HEK293 (cell line): ENCODE data around the gene RNASE2.

Experiments
- BCL6B ChIP-seq: fragments of 450-650 bp; formaldehyde crosslinking; IDR thresholded peaks from 2 replicates; pipeline ENCODE4 v1.5.1; 2017; ENCODE audit warnings: missing biosample characterization, missing genetic modification characterization
- GLI2 ChIP-seq: fragments of 450-650 bp; formaldehyde crosslinking; IDR thresholded peaks from 2 replicates; pipeline ENCODE4; 2017; ENCODE audit warnings: missing biosample characterization, missing genetic modification characterization, low read depth, borderline replicate concordance
- IKZF3 ChIP-seq: fragments of 450-650 bp; IDR thresholded peaks from 2 replicates; pipeline ENCODE4 v1.5.0; 2018; ENCODE audit warnings: missing biosample characterization, mild to moderate bottlenecking, missing genetic modification characterization, moderate library complexity
- KLF1 ChIP-seq: fragments of 450-650 bp; formaldehyde crosslinking; IDR thresholded peaks from 2 replicates; pipeline ENCODE4 v1.5.1; 2016; ENCODE audit warnings: missing biosample characterization, missing genetic modification characterization
- KLF10 ChIP-seq: fragments of 450-650 bp; IDR thresholded peaks from 2 replicates; pipeline ENCODE4 v1.5.1; 2018; ENCODE audit warnings: missing biosample characterization, mild to moderate bottlenecking, missing genetic modification characterization
- KLF8 ChIP-seq: fragments of 450-650 bp; formaldehyde crosslinking; IDR thresholded peaks from 2 replicates; pipeline ENCODE4 v1.5.1; 2016; ENCODE audit warnings: missing biosample characterization, missing genetic modification characterization
- PRDM4 ChIP-seq: fragments of 450-650 bp; formaldehyde crosslinking; IDR thresholded peaks from 2 replicates; pipeline ENCODE4 v1.5.1; 2017; ENCODE audit warnings: missing biosample characterization, missing genetic modification characterization
- SALL2 ChIP-seq: fragments of 450-650 bp; formaldehyde crosslinking; IDR thresholded peaks from 2 replicates; pipeline ENCODE4 v1.5.0; 2017; ENCODE audit warnings: missing biosample characterization, mild to moderate bottlenecking, missing genetic modification characterization, borderline replicate concordance
- SP2 ChIP-seq: fragments of 450-650 bp; formaldehyde crosslinking; IDR thresholded peaks from 2 replicates; pipeline ENCODE4 v1.5.1; 2016; ENCODE audit warnings: missing biosample characterization, missing genetic modification characterization
- SP3 ChIP-seq: fragments of 450-650 bp; formaldehyde crosslinking; IDR thresholded peaks from 2 replicates; pipeline ENCODE4 v1.5.1; 2016; ENCODE audit warnings: missing biosample characterization, missing genetic modification characterization
- WT1 ChIP-seq: fragments of 450-650 bp; formaldehyde crosslinking; IDR thresholded peaks from 2 replicates; pipeline ENCODE4 v1.5.1; 2016; ENCODE audit warnings: missing biosample characterization, missing genetic modification characterization
- ZBTB20 ChIP-seq: fragments of 450-650 bp; formaldehyde crosslinking; IDR thresholded peaks from 2 replicates; pipeline ENCODE4 v1.5.1; 2016; ENCODE audit warnings: missing biosample characterization, missing genetic modification characterization
- ZBTB48 ChIP-seq: fragments of 450-650 bp; formaldehyde crosslinking; IDR thresholded peaks from 2 replicates; pipeline ENCODE4 v1.5.1; 2016; ENCODE audit warnings: missing biosample characterization, missing genetic modification characterization
- ZNF121 ChIP-seq: fragments of 450-650 bp; formaldehyde crosslinking; IDR thresholded peaks from 2 replicates; pipeline ENCODE4 v1.5.1; 2016; ENCODE audit warnings: missing biosample characterization, missing genetic modification characterization
- ZNF138 ChIP-seq: fragments of 450-650 bp; formaldehyde crosslinking; IDR thresholded peaks from 2 replicates; pipeline ENCODE4 v1.5.1; 2016; ENCODE audit warnings: missing biosample characterization, missing genetic modification characterization, borderline replicate concordance
- ZNF18 ChIP-seq: fragments of 450-650 bp; formaldehyde crosslinking; IDR thresholded peaks from 2 replicates; pipeline ENCODE4 v1.5.1; 2016; ENCODE audit warnings: missing biosample characterization, missing genetic modification characterization
- ZNF24 ChIP-seq: fragments of 450-650 bp; formaldehyde crosslinking; IDR thresholded peaks from 2 replicates; pipeline ENCODE4 v1.5.1; 2016; ENCODE audit warnings: missing biosample characterization, missing genetic modification characterization
- ZNF248 ChIP-seq: fragments of 450-650 bp; formaldehyde crosslinking; IDR thresholded peaks from 2 replicates; pipeline ENCODE4 v1.5.1; 2017; ENCODE audit warnings: missing biosample characterization, missing genetic modification characterization
- ZNF266 ChIP-seq: fragments of 450-650 bp; formaldehyde crosslinking; IDR thresholded peaks from 2 replicates; pipeline ENCODE4 v1.5.1; 2016; ENCODE audit warnings: missing biosample characterization, missing genetic modification characterization, low read depth
- ZNF302 ChIP-seq: fragments of 450-650 bp; formaldehyde crosslinking; IDR thresholded peaks from 2 replicates; pipeline ENCODE4 v1.5.1; 2016; ENCODE audit warnings: missing biosample characterization, missing genetic modification characterization, low read depth
- ZNF518A ChIP-seq: fragments of 450-650 bp; formaldehyde crosslinking; conservative IDR thresholded peaks from 2 replicates; pipeline ENCODE4 v1.5.1; 2016; ENCODE audit warnings: low read depth, missing biosample characterization, missing genetic modification characterization
- ZNF571 ChIP-seq: fragments of 450-650 bp; formaldehyde crosslinking; IDR thresholded peaks from 2 replicates; pipeline ENCODE4 v1.5.0; 2017; ENCODE audit warnings: missing biosample characterization, missing genetic modification characterization
- ZNF600 ChIP-seq: fragments of 450-650 bp; formaldehyde crosslinking; IDR thresholded peaks from 2 replicates; pipeline ENCODE4 v1.5.1; 2016; ENCODE audit warnings: missing biosample characterization, missing genetic modification characterization
- ZNF629 ChIP-seq: fragments of 450-650 bp; formaldehyde crosslinking; IDR thresholded peaks from 2 replicates; pipeline ENCODE4 v1.5.1; 2017; ENCODE audit warnings: missing biosample characterization, missing genetic modification characterization
- ZNF704 ChIP-seq: fragments of 450-650 bp; formaldehyde crosslinking; IDR thresholded peaks from 2 replicates; pipeline ENCODE4 v1.5.1; 2016; ENCODE audit warnings: missing biosample characterization, missing genetic modification characterization
- ZNF785 ChIP-seq: fragments of 450-650 bp; formaldehyde crosslinking; IDR thresholded peaks from 2 replicates; pipeline ENCODE4 v1.5.1; 2016; ENCODE audit warnings: missing biosample characterization, missing genetic modification characterization
- ZSCAN16 ChIP-seq: fragments of 450-650 bp; formaldehyde crosslinking; IDR thresholded peaks from 2 replicates; pipeline ENCODE4 v1.5.1; 2016; ENCODE audit warnings: missing biosample characterization, missing genetic modification characterization
- ZSCAN23 ChIP-seq: fragments of 450-650 bp; formaldehyde crosslinking; IDR thresholded peaks from 2 replicates; pipeline ENCODE4 v1.5.1; 2016; ENCODE audit warnings: missing biosample characterization, missing genetic modification characterization
- ZSCAN30 ChIP-seq: fragments of 450-650 bp; IDR thresholded peaks from 2 replicates; pipeline ENCODE4 v1.5.1; 2018; ENCODE audit warnings: missing biosample characterization, mild to moderate bottlenecking, missing genetic modification characterization, moderate library complexity

Gene RNASE2

GRCh38 chr14:20970983-20971704 lies 15.9 kb downstream of the RNASE2 start (continued):
- TF ChIP-seq ZNF518A (tag by site-specific recombination) (peak; percentile 17; the same call in 1 of the 2 replicates), ZNF24 (tag by site-specific recombination) (0 out of 2 replicates have a peak, but pooled peaks have one; percentile 46), ZNF571 (no peak), KLF10 (tag by site-specific recombination) (0 out of 2 replicates have a peak, but pooled peaks have one; percentile 34), ZBTB48 (peak; percentile 85; the same call in 1 of the 2 replicates), ZNF138 (tag by site-specific recombination) (no peak), BCL6B (tag by site-specific recombination) (no peak), IKZF3 (tag by site-specific recombination) (peak; percentile 73; the same call in 1 of the 2 replicates), ZNF302 (tag by site-specific recombination) (no peak), ZSCAN23 (tag by site-specific recombination) (0 out of 2 replicates have a peak, but pooled peaks have one; percentile 23), ZNF248 (tag by site-specific recombination) (no peak), ZBTB20 (tag by site-specific recombination) (peak; percentile 70; the same call in 1 of the 2 replicates), PRDM4 (tag by site-specific recombination) (no peak), ZNF785 (peak; percentile 13; the same call in 1 of the 2 replicates), ZNF704 (tag by site-specific recombination) (no peak), ZNF18 (tag by site-specific recombination) (no peak), SALL2 (tag by site-specific recombination) (no peak), KLF1 (tag by site-specific recombination) (no peak; the same call in 1 of the 2 replicates), ZNF121 (tag by site-specific recombination) (no peak), ZNF629 (tag by site-specific recombination) (peak; percentile 43), ZSCAN30 (tag by site-specific recombination) (peak; percentile 94), GLI2 (tag by site-specific recombination) (0 out of 2 replicates have a peak, but pooled peaks have one; percentile 8), KLF8 (peak; percentile 70), ZNF600 (tag by site-specific recombination) (peak; percentile 70), ZSCAN16 (no peak; the same call in 1 of the 2 replicates), ZNF266 (tag by site-specific recombination) (no peak), SP3 (peak; percentile 59; the same call in 1 of the 2 replicates), SP2 (tag by site-specific recombination) (peak; percentile 65), WT1 (tag by site-specific recombination) (0 out of 2 replicates have a peak, but pooled peaks have one; percentile 45)
